SK-N-SH (cell line): ENCODE data around the gene IL4. TPM values are rescaled to one million over a fixed set of nuclear protein-coding genes. Genes with fewer than 3 reads are reported as not detected.

ENCODE experiments used
- CTCF ChIA-PET: fragments of 300-600, 350-600 bp; formaldehyde crosslinking; extraction: SDS; loops from one replicate; lab custom pipeline; 2021; lab: Yijun Ruan, JAX
- POLR2A ChIA-PET: fragments of 350-600 bp; sonication (Branson Sonifier 250); formaldehyde crosslinking; extraction: SDS; loops from one replicate; lab custom pipeline; 2020; ENCODE audit warnings: antibody characterized with exemption, inconsistent platforms; lab: Yijun Ruan, JAX
- DNase-seq: peaks from one replicate; pipeline ENCODE4 v3.0.0; 2012
- H2AFZ ChIP-seq: fragments of 200-600 bp; sonication (generic); 2 replicates; pipeline ENCODE4 v1.8.1; 2016; ENCODE audit warnings: antibody characterized with exemption, mild to moderate bottlenecking, low read depth
- H3F3A ChIP-seq: fragments of 200-600 bp; sonication (generic); replicated peaks from 2 replicates; pipeline ENCODE3; 2016; ENCODE audit warnings: antibody characterized with exemption, mild to moderate bottlenecking; ENCODE audit not compliant: insufficient read depth
- H3K27ac ChIP-seq, 2 experiments: fragments of 200-500 bp in 1 of 2; fragments of 200-600 bp in 1 of 2; sonication (Bioruptor generic) in 1 of 2; sonication (generic), shearing (Covaris generic) in 1 of 2; 2 replicates each; pipeline versions ENCODE4 v1.5.1 to v1.6.1; 2014 to 2016; ENCODE audit warnings: low read depth in 2 of 2, inconsistent platforms in 1 of 2, low read length in 1 of 2, mild to moderate bottlenecking in 1 of 2, mixed read lengths in 1 of 2
- H3K27me3 ChIP-seq: fragments of 200-600 bp; sonication (generic), shearing (Covaris generic); 2 replicates; pipeline ENCODE4 v1.6.1; 2016; ENCODE audit warnings: mixed run types; ENCODE audit not compliant: insufficient read depth
- H3K36me3 ChIP-seq, 2 experiments: fragments of 200-500 bp in 1 of 2; fragments of 200-600 bp in 1 of 2; sonication (Bioruptor generic) in 1 of 2; sonication (generic) in 1 of 2; replicated peaks in 1 of 2; 2 replicates each; pipeline versions ENCODE3 to v1.5.1; 2014 to 2016; ENCODE audit warnings: low read length in 1 of 2, mild to moderate bottlenecking in 1 of 2; ENCODE audit not compliant: insufficient read depth in 2 of 2, control insufficient read depth in 1 of 2
- H3K4me1 ChIP-seq, 2 experiments: fragments of 200-500 bp in 1 of 2; fragments of 200-600 bp in 1 of 2; sonication (Bioruptor generic) in 1 of 2; sonication (generic), shearing (Covaris generic) in 1 of 2; 2 replicates each; pipeline versions ENCODE4 v1.5.1 to v1.6.1; 2014 to 2016; ENCODE audit warnings: low read depth in 1 of 2, low read length in 1 of 2, mixed run types in 1 of 2; ENCODE audit not compliant: insufficient read depth in 2 of 2, control insufficient read depth in 1 of 2
- H3K4me2 ChIP-seq: fragments of 200-600 bp; sonication (generic), shearing (Covaris generic); 2 replicates; pipeline ENCODE4 v1.6.1; 2017; ENCODE audit warnings: mixed run types
- H3K4me3 ChIP-seq, 2 experiments: fragments of 200-500 bp in 1 of 2; fragments of 200-600 bp in 1 of 2; sonication (Bioruptor generic) in 1 of 2; sonication (generic), shearing (Covaris generic) in 1 of 2; 2 replicates each; pipeline versions ENCODE4 v1.5.1 to v1.8.1; 2014 to 2016; ENCODE audit warnings: low read depth in 2 of 2, inconsistent platforms in 1 of 2, low read length in 1 of 2, mild to moderate bottlenecking in 1 of 2, mixed read lengths in 1 of 2, moderate library complexity in 1 of 2
- H3K79me2 ChIP-seq: fragments of 200-600 bp; sonication (generic); 2 replicates; pipeline ENCODE4 v1.8.1; 2017; ENCODE audit warnings: mild to moderate bottlenecking; ENCODE audit not compliant: insufficient read depth
- H3K9ac ChIP-seq: fragments of 200-600 bp; sonication (generic); 2 replicates; pipeline ENCODE4 v1.6.1; 2017; ENCODE audit warnings: mixed run types
- H3K9me2 ChIP-seq: fragments of 200-600 bp; sonication (generic); 2 replicates; pipeline ENCODE4 v1.6.1; 2017; ENCODE audit warnings: mixed run types
- H3K9me3 ChIP-seq: fragments of 200-600 bp; sonication (generic); 2 replicates; pipeline ENCODE4 v1.6.1; 2017; ENCODE audit warnings: mixed run types, mild to moderate bottlenecking, moderate library complexity
- H4K20me1 ChIP-seq: fragments of 200-600 bp; sonication (generic); 2 replicates; pipeline ENCODE4 v1.6.1; 2017; ENCODE audit warnings: mild to moderate bottlenecking, mixed run types; ENCODE audit not compliant: insufficient read depth
- FOXJ3 ChIP-seq: sonication (generic); formaldehyde crosslinking; IDR thresholded peaks from 2 replicates; pipeline ENCODE4 v1.5.1; 2020; ENCODE audit warnings: mild to moderate bottlenecking, missing genetic modification reagents
- IRF3 ChIP-seq: fragments of 150-350 bp; IDR thresholded peaks from 2 replicates; pipeline ENCODE4 v1.6.1; 2016; ENCODE audit warnings: mild to moderate bottlenecking, low read depth, low read length
- NFIC ChIP-seq: IDR thresholded peaks from 2 replicates; pipeline ENCODE4 v1.4.0; 2012; ENCODE audit warnings: borderline replicate concordance
- RAD21 ChIP-seq: IDR thresholded peaks from 2 replicates; pipeline ENCODE4 v1.6.1; 2012; ENCODE audit warnings: mild to moderate bottlenecking, low read length
- RCOR1 ChIP-seq: fragments of 150-350 bp; IDR thresholded peaks from 2 replicates; pipeline ENCODE4 v1.6.1; 2017; ENCODE audit warnings: antibody characterized with exemption, low read length
- REST ChIP-seq: IDR thresholded peaks from 2 replicates; pipeline ENCODE4 v1.6.1; 2012; ENCODE audit warnings: mild to moderate bottlenecking, low read depth, low read length, moderate library complexity
- SIN3A ChIP-seq: IDR thresholded peaks from 2 replicates; pipeline ENCODE4 v1.6.1; 2012; ENCODE audit warnings: low read depth, mild to moderate bottlenecking, low read length, moderate library complexity, borderline replicate concordance
- TAF1 ChIP-seq: IDR thresholded peaks from 2 replicates; pipeline ENCODE4 v1.6.1; 2012; ENCODE audit warnings: low read depth, mild to moderate bottlenecking, low read length, moderate library complexity, borderline replicate concordance
- ZBTB33 ChIP-seq: IDR thresholded peaks from 2 replicates; pipeline ENCODE4 v1.4.0; 2012; ENCODE audit warnings: low read depth, borderline replicate concordance
- WGBS: methylation state at CpG from one replicate; pipeline ENCODE4 v1.1.6; 2017; ENCODE audit warnings: low lambda C conversion rate; 5-methylcytosine and 5-hydroxymethylcytosine counted together
- polyA plus RNA-seq, 3 experiments: library from polyadenylated mRNA; depleted of rRNA; stranded (reverse); fragments of >200 nt; gene quantifications; 2 replicates each; pipeline ENCODE4 v1.2.3, GENCODE V29; 2012

The IL4 gene
- polyA plus RNA-seq, 1 of the 3 experiments (the other 2 are of a cell fraction), result not detected

- TF ChIP-seq TAF1, result no peak
- TF ChIP-seq NFIC, result no peak
- no peak for TF ChIP-seq RCOR1
- TF ChIP-seq RAD21, result no peak
- TF ChIP-seq ZBTB33, result no peak
- no peak for TF ChIP-seq IRF3
- Histone ChIP-seq H3F3A (peaks cover 7% of the 10 kb centered on the region), H3K9ac (no peak overlapping the region), H3K27me3 (no peaks in the 10 kb centered on the region), H3K79me2 (no peaks in the 10 kb centered on the region; the same call in 1 of the 2 replicates), H3K27ac (no peak overlapping the region), H3K9me3 (no peaks in the 10 kb centered on the region), H2AFZ (no peak overlapping the region), H4K20me1 (no peaks in the 10 kb centered on the region), H3K36me3 (peaks cover 30 to 39% of the 10 kb centered on the region in 2 experiments), H3K4me2 (no peak overlapping the region), H3K4me1 (no peaks in the 10 kb centered on the region), H3K4me3 (no peak overlapping the region), H3K9me2 (no peaks in the 10 kb centered on the region)
- 98% methylated on average over 5 of the region's 5 CpGs for WGBS
- DNase-seq, result no peak
- ChIA-PET POLR2A (interaction anchor here (1.3 kb wide), 1 partner anchor 19 kb away, joined by 4 read pairs; the partner anchor contains the start of gene KIF3A), CTCF (interaction anchor here (0.6 to 2.3 kb wide), 6 partner anchors 45 to 333 kb away, joined by 3 to 6 read pairs (median 3); partner anchors contain the start of gene IL4)
These were observed 44.9 kb downstream of the IL4 start for GRCh38 chr5:132718544-132719312.

GRCh38 chr5:132725745-132726144, 52.0 kb downstream of the IL4 start:
- Histone ChIP-seq H2AFZ (no peak overlapping the region), H3K79me2 (peaks cover 19% of the 10 kb centered on the region; the same call in 1 of the 2 replicates), H3K4me2 (no peak overlapping the region), H3K4me3 (no peak overlapping the region), H4K20me1 (no peaks in the 10 kb centered on the region; the same call in 1 of the 2 replicates), H3K36me3 (peaks cover 28 to 36% of the 10 kb centered on the region in 2 experiments), H3K9me3 (no peaks in the 10 kb centered on the region), H3K9me2 (no peaks in the 10 kb centered on the region), H3K4me1 (no peaks in the 10 kb centered on the region), H3K9ac (no peak overlapping the region), H3K27ac (no peak overlapping the region), H3F3A (peaks cover 4% of the 10 kb centered on the region), H3K27me3 (no peaks in the 10 kb centered on the region)
- ChIA-PET CTCF (interaction anchor here (0.6 to 1.5 kb wide), 4 partner anchors 8 to 1037 kb away, joined by 3 to 4 read pairs (median 4); no protein-coding TSS in a partner anchor), POLR2A (no interaction called here)
- DNase-seq, result no peak
- TF ChIP-seq FOXJ3 (CRISPR knock-in tag) (no peak), REST (no peak), SIN3A (no peak)
- WGBS, result 96% methylated on average over 2 of the region's 2 CpGs
